ENCODE data around the gene EPB41L4B.
A peak's percentile ranks its signal among the peaks of the same experiment; 100 is the strongest.

EPB41L4B gene

DNA sequence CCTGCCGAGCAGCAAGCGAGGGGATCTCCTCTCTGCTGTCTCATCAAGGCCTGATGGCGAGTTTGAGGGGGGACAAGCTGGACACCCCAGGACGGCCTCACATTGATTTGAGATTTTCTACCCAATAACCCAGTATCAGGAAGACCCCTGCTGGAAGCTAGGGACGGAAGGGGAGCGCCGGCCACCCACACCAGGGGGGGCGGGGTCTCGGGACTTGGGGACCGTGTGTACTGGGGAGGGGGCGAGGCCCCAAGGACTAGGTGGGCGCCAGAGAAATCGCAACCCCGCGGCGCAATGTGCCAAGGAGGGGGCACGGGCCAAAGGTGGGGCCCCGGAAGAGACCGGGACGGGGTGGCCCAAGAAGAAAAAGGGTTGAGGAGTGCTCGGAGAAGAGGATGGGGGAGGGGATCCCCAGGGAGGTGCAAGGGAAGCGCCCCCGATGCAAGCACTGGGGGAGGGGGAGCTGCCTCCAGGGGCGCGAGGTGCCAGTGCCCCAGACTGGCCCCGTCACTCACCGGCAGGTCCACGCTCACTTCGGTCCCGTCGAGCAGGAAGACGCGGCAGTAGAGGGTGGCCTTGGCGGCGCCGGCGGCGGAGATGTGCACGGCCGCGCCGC, 1.1 kb downstream of the EPB41L4B start:
- DNase-seq: no peak

DNA sequence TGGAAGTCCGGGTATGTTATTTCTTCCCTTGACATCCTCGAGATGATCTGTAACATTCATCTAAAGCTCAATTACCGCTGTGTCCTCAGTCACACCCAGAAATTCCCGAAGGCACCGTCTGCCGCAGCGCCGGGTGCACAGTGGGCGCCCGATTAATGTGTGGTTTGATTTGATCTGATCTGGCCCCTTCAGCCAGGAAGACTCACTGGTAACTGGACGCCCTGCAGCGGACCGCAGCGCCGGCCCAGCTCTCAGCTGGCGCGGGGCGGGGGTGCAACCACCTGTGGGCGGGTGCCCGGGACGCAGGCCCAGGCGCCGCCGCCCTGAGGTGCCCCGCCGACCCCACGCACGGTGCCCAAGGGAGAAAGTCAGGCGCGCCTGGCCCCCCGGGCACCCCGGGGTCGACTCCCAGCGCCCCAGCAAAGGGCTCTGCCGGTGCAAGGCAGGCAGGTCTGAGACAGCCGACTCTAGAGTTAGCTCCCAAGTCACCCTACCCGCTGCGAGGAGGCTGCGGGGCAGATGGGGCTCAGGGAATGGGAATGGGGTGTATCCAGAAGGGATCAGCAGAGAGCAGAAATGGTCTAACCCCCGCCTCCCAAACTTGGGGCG, 1.7 kb downstream of the EPB41L4B start:
- no peak for DNase-seq

DNA sequence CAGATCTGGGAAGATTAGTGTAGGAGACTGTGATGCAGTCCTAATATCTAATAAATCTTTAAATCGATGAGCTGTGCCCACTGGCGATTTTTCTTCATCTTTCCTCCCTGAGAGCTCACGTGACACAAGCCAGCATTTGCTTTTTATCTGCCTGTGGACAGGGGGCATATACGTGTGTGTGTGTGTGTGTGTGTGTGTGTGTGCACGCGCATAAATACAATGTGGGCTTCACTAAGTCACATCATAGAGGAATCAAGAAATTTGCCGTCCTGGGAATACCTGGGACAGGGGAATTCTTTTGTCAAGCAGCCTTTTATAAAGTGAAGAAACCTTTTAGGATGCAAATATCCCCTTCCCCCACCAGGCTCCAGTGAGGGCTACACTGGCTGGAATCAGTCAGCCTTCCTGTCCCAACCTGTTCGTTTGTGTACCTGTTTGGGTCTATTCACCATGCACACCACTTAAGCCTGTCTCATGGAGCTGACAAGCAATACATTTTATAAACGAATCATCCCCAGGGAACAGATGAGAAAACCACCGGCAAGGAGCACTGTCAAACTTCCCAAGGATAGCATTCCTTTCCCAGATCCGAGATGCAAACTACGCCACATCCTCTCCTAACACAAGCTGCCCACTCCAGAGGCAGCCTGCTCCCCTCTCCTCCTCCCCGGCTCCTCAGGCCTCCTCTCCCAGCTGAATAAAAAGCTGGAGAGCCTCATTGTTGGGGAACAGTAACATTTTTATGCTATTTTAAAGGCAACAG, 2.7 kb downstream of the EPB41L4B start:
- peak; percentile 12 for DNase-seq

DNA sequence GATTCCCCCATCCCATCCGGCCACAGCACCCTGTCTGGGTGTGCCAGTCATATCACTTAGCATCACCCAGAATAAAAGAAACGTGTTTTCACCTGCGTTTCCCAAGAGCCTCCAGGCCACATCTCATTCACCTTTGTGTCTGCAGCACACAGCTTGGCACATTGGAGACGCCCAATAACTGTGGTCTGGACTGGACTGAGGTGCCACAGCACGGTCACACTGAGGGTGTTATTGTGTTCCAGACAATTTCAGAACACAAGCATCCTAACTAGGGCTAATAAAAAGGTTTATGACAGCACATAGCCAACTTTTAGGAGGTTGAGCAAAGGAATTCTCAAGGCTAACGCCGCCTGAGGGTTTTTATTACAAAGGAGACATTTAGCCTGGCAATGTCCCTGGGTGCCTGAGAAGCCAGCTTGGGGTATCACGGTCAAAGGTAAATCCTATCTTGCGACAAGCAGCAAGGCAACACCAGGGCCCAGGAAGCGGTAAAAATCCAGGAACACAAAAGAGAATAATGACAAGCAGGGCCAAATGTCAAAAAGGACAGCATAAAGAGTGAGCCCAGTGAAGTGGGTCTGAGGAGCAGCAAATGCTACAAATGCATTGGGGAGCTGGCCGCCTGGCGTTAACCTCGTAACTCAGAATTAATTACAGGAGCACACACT, 3.4 kb downstream of the EPB41L4B start:
- DNase-seq: no peak

DNA sequence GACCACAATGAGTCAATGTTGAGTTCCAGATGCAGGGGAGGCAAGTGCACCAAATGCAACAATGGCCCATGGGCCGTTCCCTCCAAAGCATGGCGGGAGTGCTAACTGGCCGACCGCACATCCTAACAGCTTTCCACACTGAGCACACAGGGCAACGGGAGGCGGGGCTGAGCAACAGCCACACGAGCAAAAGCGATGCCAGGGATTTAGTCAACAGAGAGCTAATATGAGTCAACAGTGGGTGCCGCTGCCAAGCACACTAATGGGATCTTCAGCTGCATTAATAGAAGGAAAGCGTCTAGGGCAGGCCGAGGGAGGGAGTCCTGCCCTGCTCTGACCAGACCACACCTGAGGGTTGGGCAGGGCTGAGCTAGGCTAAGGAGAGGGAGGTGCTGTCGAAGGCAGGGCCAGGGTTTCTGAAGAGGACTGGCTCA, 4.6 kb downstream of the EPB41L4B start:
- no peak for DNase-seq

DNA sequence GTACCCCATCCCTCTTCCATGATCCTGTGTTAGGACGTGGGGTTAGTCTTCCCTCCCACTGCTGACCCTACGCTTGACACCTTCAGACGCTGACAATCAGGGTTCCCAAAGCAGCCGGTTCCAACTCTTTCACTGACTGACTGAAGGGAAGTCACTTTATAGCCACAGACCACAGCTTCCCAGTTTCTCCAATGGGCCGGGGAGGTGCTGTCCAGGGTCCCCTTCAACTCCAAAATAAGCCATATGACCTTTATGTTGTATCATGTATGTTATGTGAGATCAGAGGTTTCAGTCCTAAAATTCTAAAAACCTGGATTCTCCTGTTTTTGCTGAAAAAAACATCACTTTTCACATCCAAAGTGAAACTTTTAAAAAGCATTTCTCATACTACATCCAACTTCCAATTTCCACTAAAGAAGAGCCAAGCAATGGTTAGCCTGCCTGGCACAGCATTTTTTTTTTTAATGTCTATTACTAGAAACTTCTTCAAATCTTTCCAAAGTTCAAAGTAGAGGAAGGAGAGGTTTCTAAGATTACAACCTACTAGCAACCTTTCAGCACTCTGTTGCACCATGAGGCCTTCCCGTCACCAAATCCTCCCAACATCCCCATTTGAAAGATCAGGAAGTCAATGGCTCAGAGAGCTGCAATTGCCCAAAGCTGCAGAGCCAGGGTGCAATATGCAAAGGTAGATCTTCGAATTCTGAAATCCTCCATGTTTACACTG, 5.2 kb downstream of the EPB41L4B start:
- no peak for DNase-seq

DNA sequence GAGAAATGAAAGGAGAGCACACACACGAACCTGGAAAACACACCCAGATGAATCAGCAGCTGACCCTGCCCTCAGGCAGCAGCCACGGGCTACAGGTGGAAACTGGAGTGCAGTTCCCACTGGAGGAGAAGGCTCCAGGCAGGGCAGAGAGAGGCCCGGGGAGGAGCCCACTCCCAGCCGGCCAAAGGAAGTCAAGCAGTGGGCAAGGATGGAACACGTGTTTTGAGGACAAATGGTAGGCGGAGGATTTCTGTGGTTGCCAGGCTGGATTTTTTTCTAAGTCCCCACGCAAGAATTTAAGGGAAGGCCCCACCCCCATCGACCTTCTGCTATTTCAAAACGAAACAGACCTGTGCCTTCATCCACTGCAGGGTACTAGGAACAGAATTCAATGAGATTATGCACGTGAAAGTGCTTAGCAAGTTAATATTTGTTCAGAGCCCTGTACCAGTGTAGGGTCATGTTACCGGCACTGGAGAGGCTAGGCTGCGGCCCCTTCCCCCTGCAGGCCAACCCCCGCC, 6.8 kb downstream of the EPB41L4B start:
- no peak for DNase-seq

DNA sequence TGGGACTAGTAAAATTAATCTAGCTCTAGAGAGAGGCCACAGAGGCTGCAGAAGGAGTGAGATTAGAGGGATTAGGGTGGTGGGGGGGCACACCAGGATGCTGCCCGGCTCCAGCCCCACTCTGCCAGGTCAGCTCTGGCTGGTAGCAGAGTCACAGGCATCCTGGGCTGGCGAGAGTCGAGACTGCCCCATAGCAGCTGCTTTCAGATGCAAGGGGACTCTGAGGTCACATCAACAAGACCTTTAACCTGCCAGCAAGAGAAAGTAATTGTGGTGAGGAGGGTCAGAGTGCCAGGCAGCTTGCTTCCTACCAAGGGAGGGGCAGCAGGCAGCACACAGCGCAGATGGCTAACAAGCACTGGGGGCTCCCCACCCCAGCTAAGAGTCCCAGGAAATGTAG, 7.5 kb downstream of the EPB41L4B start:
- DNase-seq: no peak

DNA sequence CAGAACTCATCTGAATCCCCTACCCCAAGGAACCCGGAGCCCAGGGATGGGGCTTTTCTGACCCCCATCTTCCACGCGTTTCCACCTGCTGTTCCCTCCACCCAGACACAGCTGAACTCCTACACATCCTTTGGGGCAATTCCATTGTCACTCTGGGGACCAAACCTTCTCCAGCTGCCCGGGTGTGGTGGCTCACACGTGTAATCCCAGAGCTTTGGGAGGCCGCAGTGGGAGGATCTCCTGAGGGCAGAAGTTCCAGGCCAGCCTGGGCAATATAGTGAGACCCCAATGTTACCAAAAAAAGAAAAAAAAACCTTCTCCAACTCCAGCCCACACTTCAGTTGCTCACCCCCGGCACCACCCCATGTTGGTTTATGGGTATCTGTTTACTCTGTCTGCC, 8.1 kb downstream of the EPB41L4B start:
- DNase-seq: no peak

DNA sequence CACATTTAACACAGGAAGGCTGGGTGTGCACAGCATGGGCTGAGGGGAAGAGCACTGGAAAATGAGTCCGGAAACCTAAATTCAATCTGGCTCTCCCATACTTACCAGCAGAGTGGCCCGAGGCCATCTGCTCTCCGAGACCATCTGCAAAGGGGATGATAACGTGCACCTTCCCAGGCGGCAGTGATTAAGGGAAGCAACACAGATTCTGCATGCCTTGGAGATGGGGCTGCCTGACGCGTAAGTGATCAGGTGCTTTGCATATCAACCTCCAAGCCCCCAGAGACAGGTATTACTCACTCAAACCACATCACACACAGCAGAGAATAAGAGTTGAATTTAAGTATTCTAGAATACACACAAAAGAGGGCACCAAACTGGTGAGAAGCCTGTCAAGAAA, 9.1 kb downstream of the EPB41L4B start:
- no peak for DNase-seq

DNA sequence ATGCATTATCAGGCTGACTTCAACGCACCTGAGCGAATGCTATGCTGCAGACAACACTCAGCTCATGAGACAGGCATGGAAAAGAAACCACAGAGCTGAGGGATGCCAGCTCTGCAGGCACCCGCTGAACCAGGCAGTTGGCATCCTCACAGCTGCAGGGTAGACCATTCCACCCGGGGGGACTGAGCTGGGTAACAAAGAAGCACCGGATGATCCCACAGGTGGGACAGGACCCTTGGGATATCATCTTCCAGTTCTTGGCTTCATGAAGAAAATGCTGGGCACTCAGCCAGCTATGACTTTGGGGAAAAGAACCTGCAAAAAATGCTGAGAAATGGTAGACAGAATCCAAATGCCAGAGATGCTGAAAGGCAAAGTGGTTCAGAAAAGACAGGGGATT, 9.6 kb downstream of the EPB41L4B start:
- DNase-seq: no peak

DNA sequence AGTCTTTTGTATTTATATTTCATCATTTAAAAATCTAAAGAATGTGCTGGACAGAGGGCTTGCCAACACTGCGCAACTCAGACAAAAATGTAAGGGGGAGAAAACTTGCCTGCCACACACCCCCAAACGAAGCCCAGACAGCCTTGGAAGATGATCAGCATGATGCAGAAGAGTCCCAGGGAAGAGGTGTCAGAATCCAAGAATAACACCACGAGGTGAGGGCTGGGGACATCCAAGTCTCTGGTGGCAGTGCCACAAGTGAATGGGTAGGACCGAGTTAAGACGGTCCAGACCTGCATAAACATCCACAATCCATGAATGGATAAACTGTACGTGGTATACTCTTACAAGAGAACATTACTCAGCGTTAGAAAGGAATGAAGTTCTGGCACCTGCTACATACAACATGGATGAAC, 10.4 kb downstream of the EPB41L4B start:
- peak; percentile 52 for DNase-seq

DNA sequence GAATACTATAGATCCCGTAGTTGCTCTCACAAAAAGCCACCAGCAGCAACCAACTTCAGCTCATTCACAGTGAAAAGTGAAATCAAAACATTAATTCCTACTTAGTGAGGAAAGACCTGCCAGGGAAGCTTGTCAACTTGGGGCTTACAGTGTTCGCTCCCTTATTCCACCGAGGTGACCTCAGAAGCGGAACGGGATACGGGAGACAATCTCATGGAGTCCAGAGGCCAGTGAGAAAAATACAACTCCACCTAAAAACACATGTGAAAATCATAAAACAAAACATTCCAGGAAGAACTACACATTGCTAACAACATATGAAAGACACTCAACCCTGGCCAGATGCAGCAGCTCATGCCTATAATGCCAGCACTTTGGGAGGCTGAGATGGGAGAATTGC, 11.6 kb downstream of the EPB41L4B start:
- no peak for DNase-seq

DNA sequence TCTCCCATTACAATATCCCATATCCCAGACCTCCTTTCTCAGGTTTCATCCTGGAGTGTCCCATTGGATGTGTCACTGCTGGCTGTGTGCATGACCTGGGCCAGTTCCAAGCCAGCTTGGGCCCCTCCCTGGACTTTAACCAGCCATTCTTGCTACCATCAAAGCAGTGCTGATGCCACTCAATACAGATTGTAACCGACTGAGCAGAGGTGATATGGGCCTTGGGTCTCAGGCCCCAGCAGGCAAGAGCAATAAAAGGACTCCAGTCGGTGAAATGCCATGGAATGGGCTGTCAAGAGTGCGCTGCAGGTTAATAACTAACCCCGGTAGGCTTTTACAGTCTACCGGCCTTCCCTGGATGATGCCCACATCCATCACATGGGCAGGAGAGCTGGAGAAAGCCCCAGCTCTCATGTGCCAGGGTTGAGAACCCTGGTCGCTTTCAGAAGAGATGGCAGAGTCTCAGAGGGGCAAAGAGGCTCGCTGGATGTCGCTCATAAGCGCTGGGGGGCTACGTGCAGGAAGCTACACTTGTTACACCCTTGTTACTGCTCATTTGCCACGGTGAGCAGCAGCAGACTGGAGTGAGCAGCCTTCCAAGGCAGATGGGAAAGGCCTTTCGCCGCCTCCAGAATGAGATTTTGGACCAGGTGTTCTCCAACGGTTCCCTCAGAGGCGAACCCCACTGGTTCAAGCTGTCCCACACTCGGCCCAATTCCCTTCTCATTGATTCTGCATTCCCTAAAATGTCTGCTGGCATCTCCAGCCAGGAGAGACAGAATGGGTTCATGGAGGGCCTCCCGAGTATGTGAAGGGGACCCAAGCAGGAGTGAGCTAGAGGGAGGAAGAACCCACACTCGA, 13.2 kb downstream of the EPB41L4B start:
- DNase-seq: no peak

DNA sequence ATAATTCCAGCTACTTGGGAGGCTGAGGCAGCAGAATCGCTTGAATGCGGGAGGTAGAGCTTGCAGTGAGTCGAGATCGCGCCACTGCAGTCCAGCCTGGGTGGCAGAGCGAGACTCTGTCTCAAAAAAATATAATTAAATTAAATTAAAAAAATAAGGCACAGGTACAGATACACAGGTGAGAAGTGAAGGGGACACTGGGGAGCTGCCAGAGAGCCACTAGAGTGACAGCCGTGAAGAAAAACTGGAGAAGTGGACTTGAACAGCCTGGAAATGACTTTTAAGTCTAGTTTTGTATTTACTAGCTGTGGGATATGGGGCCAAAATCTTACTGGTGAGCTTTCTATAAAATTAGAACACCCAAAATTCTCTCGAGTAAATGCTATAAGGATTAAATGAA, 15.1 kb downstream of the EPB41L4B start:
- no peak for DNase-seq

DNA sequence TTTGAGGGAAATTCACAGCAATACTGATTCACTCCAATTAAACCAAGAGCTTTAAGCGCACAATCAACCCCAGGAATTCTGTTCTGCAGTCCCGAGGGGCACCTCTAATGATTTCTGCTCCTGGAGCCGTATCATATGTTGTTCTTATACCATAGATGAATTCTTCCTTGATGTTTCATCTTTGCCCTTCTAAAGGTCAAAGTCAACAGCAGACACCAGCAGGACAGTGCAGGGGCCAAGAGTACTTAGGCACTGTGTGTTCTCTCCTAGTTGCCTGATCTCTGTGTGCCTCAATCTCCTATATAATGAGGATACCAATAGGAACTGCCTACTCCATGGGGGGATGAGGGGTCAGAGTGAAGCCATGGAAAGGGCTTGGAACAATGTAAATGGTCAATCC, 16.5 kb downstream of the EPB41L4B start:
- DNase-seq: no peak

DNA sequence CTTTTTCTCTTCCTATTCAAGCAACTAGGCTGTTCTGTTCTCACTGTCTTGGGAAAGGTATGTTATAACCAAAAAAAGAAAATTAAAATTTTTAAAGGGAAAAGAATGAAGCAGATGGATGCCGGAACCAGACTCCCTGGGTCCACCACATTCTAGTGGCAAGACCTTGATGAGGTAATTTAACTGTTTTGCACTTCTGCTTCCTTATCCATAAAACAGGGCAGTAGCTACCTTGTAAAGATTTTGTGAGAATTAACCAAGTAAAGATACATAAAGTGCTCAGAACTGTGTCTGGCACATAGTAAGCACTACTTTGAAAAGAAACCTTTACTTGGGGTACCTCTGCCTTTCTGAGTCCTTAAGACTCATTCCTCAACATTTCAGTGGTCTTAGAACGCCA, 17.0 kb downstream of the EPB41L4B start:
- DNase-seq: no peak

DNA sequence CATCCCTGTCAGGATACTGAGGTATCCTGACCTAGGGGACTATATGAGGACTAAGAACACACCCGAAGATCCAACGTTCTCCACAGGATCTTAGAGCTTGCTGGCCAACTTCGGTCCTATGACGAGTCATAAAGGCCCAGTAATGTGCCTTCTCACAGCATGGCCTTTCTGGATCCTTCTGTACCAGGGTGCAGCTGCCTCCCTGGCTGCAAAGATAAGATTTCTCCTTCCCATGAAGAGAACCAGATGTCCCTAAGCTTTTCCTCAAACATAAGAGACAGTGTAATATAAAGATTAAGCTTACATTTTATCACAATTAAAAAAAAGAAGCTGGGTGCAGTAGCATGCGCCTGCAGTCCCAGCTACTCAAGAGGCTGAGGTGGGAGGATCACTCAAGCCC, 18.3 kb downstream of the EPB41L4B start:
- DNase-seq: no peak

DNA sequence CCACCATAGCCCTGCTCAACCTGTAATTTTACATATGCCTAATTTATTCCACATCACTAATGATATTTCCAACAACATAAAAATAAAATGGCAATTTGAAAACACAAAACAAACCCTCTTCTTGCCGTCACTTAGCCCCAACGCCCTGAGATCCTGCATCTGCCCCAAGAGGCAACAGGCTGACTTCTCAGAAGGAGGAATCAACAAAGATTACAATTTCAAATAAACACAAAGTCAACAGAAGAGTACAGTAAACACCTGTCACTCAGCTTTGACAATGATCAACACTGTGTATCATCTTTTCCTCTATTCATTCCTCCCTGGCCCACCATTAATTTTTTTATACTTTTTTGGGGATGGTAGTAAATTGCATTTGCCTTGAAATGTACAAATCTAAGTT, 19.8 kb downstream of the EPB41L4B start:
- no peak for DNase-seq

DNA sequence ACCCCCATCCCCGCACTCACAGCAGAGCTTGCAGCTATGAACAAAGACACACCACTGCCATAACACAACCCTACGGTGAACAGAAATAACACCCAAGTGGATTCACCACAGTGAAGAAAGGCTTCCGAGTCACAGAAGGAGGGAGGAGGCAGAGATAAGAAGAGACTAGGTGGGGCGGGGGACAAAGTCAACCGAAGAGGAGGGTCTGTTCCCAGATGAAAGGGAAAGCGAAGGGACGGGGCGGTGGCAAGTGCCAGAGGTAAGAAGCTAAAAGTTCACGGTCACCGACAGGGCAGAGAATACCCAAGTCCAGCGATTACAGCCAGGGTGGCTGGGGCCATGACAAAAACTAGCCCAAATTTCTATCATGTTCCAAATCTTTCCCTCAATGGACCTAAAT, 21.0 kb downstream of the EPB41L4B start:
- no peak for DNase-seq

DNA sequence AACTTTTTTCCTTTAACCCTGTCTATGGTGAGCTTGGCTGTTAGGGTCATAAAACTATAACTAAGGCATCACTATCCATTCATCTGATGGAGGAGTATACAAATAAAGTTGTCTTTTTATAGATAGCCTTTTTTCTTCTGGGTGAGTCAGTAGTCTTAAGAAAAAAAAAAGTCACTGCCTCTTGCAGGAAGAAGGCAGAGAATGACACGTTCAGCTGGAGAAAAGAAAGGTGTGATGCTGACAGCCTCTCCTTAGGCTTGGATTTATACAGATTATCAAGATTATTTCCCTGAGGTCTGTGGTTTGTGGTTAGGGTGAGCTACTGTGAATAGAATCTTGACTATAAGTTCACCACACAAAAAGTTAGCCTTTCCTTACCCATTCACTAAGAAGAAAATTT, 23.0 kb downstream of the EPB41L4B start:
- DNase-seq: peak; percentile 90

All from fibroblast of skin of abdomen (primary cell).